B cell (primary cell): ENCODE measurements around the gene GEMIN4. TPM values are rescaled to one million over a fixed set of nuclear protein-coding genes. Genes with fewer than 3 reads are reported as not detected.

Source experiments
- ATAC-seq: fragments of 200-7000 bp; cut with Tn5 transposase; one replicate; pipeline ENCODE4 v1.10.0; 2021; ENCODE audit warnings: low read depth, mild to moderate bottlenecking, moderate number of reproducible peaks, moderate library complexity
- CTCF ChIA-PET: fragments of 350-600 bp; sonication (Branson Sonifier 250); formaldehyde crosslinking; loops from one replicate; lab custom pipeline; 2021; ENCODE audit warnings: antibody characterized with exemption, inconsistent platforms; lab: Charles Lee
- POLR2A ChIA-PET: fragments of 350-600 bp; sonication (Branson Sonifier 250); formaldehyde crosslinking; loops from one replicate; lab custom pipeline; 2021; ENCODE audit warnings: antibody characterized with exemption; lab: Charles Lee
- DNase-seq: peaks from one replicate; pipeline ENCODE4 v3.0.0; 2013
- H2AFZ ChIP-seq: 2 replicates; pipeline ENCODE4 v1.6.1; 2012; ENCODE audit warnings: mild to moderate bottlenecking, low read depth, low read length; ENCODE audit not compliant: insufficient read depth, poor library complexity, severe bottlenecking
- H3K27ac ChIP-seq, 2 donors: 1 replicate in 1 of 2; 2 replicates in 1 of 2; pipeline ENCODE4 v1.5.1; 2012 to 2013; ENCODE audit warnings: low read length in 2 of 2, mild to moderate bottlenecking in 2 of 2, moderate library complexity in 1 of 2
- H3K27me3 ChIP-seq, 4 experiments: fragments of 200-600 bp in 1 of 4; sonication (generic) in 1 of 4; replicated peaks in 1 of 4; 1 replicate in 2 of 4; 2 replicates in 2 of 4; pipeline versions ENCODE4 v1.6.1 to v1.7.0; 2013 to 2016; ENCODE audit warnings: low read length in 3 of 4, mild to moderate bottlenecking in 2 of 4, mixed read lengths in 1 of 4, moderate library complexity in 1 of 4; ENCODE audit not compliant: insufficient read depth in 4 of 4, control insufficient read depth in 3 of 4; ENCODE audit errors: control extremely low read depth in 1 of 4
- H3K36me3 ChIP-seq, 2 experiments: replicated peaks in 1 of 2; 1 replicate in 1 of 2; 2 replicates in 1 of 2; pipeline versions ENCODE4 v1.6.1 to v1.7.1; 2013; ENCODE audit warnings: low read length in 1 of 2; ENCODE audit not compliant: insufficient read depth in 2 of 2, control insufficient read depth in 1 of 2; ENCODE audit errors: control extremely low read depth in 1 of 2, extremely low read depth in 1 of 2
- H3K4me1 ChIP-seq, 2 donors: fragments of 200-600 bp in 1 of 2; sonication (generic) in 1 of 2; 1 replicate in 1 of 2; 2 replicates in 1 of 2; pipeline versions ENCODE4 v1.5.1 to v1.6.1; 2013 to 2017; ENCODE audit warnings: low read length in 2 of 2; ENCODE audit not compliant: control insufficient read depth in 2 of 2, insufficient read depth in 2 of 2
- H3K4me2 ChIP-seq: replicated peaks from 2 replicates; pipeline ENCODE3; 2012; ENCODE audit warnings: mild to moderate bottlenecking, low read depth, low read length; ENCODE audit not compliant: poor library complexity, severe bottlenecking
- H3K4me3 ChIP-seq, 5 experiments: fragments of 200-600 bp in 1 of 5; sonication (generic) in 1 of 5; 1 replicate in 3 of 5; 2 replicates in 2 of 5; pipeline versions ENCODE4 v1.5.1 to v1.7.0; 2011 to 2016; ENCODE audit warnings: low read length in 4 of 5, mild to moderate bottlenecking in 4 of 5, low read depth in 2 of 5, control low read depth in 1 of 5, moderate library complexity in 1 of 5; ENCODE audit not compliant: insufficient read depth in 1 of 5; ENCODE audit errors: control extremely low read depth in 1 of 5, extremely low read depth in 1 of 5
- H3K79me2 ChIP-seq: fragments of 200-600 bp; sonication (generic); one replicate; pipeline ENCODE4 v1.6.0; 2016; ENCODE audit warnings: low read length; ENCODE audit not compliant: control insufficient read depth, insufficient read depth
- H3K9ac ChIP-seq: fragments of 200-600 bp; sonication (generic); 2 replicates; pipeline ENCODE4 v1.6.1; 2017; ENCODE audit warnings: mild to moderate bottlenecking, low read length, moderate library complexity
- H3K9me3 ChIP-seq, 3 donors: one replicate each; pipeline versions ENCODE4 v1.6.1 to v1.7.1; 2013; ENCODE audit warnings: low read length in 2 of 3; ENCODE audit not compliant: control insufficient read depth in 2 of 3, insufficient read depth in 1 of 3; ENCODE audit errors: control extremely low read depth in 1 of 3
- H4K20me1 ChIP-seq: 2 replicates; pipeline ENCODE4 v1.6.0; 2012; ENCODE audit warnings: mild to moderate bottlenecking, low read length; ENCODE audit not compliant: insufficient read depth, control insufficient read depth, poor library complexity, severe bottlenecking
- H3K27ac Mint-ChIP-seq: one replicate; pipeline ENCODE4 v1.8.0; 2021; ENCODE audit warnings: mixed read lengths
- H3K27me3 Mint-ChIP-seq: one replicate; pipeline ENCODE4 v1.8.0; 2021; ENCODE audit warnings: mixed read lengths
- H3K4me1 Mint-ChIP-seq: one replicate; pipeline ENCODE4 v1.8.0; 2021; ENCODE audit warnings: mixed read lengths
- H3K4me3 Mint-ChIP-seq: one replicate; pipeline ENCODE4 v1.8.0; 2021; ENCODE audit warnings: mixed read lengths
- H3K9me3 Mint-ChIP-seq: one replicate; pipeline ENCODE4 v1.8.0; 2022; ENCODE audit warnings: mixed read lengths; ENCODE audit not compliant: insufficient read depth
- CTCF ChIP-seq: fragments of 200-600 bp; IDR thresholded peaks from one replicate; pipeline ENCODE4 v1.8.0; 2022; ENCODE audit warnings: antibody characterized with exemption, mild to moderate bottlenecking
- EZH2 ChIP-seq: IDR thresholded peaks from 2 replicates; pipeline ENCODE4 v1.6.1; 2012; ENCODE audit warnings: borderline replicate concordance, low read depth, mild to moderate bottlenecking, moderate library complexity, low read length; ENCODE audit not compliant: insufficient read depth, poor library complexity, severe bottlenecking
- WGBS: methylation state at CpG from one replicate; pipeline ENCODE4 v1.1.5; 2013; ENCODE audit warnings: missing lambda C conversion rate; ENCODE audit not compliant: insufficient coverage; 5-methylcytosine and 5-hydroxymethylcytosine counted together
- intact Hi-C: fragments of 100-400 bp; cut with micrococcal nuclease; formaldehyde crosslinking; loops from one replicate; pipeline ENCODE4 v1.10.0; 2022
- polyA plus RNA-seq: library from polyadenylated mRNA; depleted of rRNA; stranded (reverse); fragments of >200 nt; gene quantifications from 2 replicates; pipeline ENCODE4 v1.2.3, GENCODE V29; 2012
- total RNA-seq, 2 donors: library from RNA; stranded (reverse); fragments of 120-200 nt in 1 of 2; gene quantifications; 1 replicate in 1 of 2; 2 replicates in 1 of 2; pipeline versions ENCODE4 v1.2.3 to v1.2.4, GENCODE V29; 2013 to 2022

Gene GEMIN4
- total and polyA plus RNA-seq, 2 donors (not counting 1 experiment from before 2014, with no cell fraction given): 25.6 to 26.1 TPM

- 72% methylated on average over 9 of the region's 11 CpGs for WGBS
- DNase-seq: no peak
- H3K27ac ChIP-seq: no peak overlapping the region
- H3K36me3 ChIP-seq: no peaks in the 10 kb centered on the region
- H3K4me1 ChIP-seq: peaks cover 0 to 8% of the 10 kb centered on the region in 2 donors
- ChIA-PET POLR2A (no interaction called here), CTCF (no interaction called here)
- intact Hi-C loops: no loop called here
- no peaks in the 10 kb centered on the region for H3K9me3 ChIP-seq
- H3K4me1 Mint-ChIP-seq: peaks cover 5% of the 10 kb centered on the region
- no peak overlapping the region for H3K4me2 ChIP-seq
- H3K27ac Mint-ChIP-seq: no peak overlapping the region
- H3K27me3 ChIP-seq: no peaks in the 10 kb centered on the region
- no peaks in the 10 kb centered on the region for H3K9me3 Mint-ChIP-seq
- H3K79me2 ChIP-seq: no peaks in the 10 kb centered on the region
- H4K20me1 ChIP-seq: no peaks in the 10 kb centered on the region
- ATAC-seq: no peak
- H3K9ac ChIP-seq: no peak overlapping the region
- no peak overlapping the region for H3K4me3 Mint-ChIP-seq
- H2AFZ ChIP-seq: no peak overlapping the region
- no peak overlapping the region for H3K4me3 ChIP-seq
- no peaks in the 10 kb centered on the region for H3K27me3 Mint-ChIP-seq
- TF ChIP-seq CTCF (no peak), EZH2 (no peak)
These were observed 46.2 kb upstream of the GEMIN4 start for GRCh38 chr17:798246-798645.

DNA sequence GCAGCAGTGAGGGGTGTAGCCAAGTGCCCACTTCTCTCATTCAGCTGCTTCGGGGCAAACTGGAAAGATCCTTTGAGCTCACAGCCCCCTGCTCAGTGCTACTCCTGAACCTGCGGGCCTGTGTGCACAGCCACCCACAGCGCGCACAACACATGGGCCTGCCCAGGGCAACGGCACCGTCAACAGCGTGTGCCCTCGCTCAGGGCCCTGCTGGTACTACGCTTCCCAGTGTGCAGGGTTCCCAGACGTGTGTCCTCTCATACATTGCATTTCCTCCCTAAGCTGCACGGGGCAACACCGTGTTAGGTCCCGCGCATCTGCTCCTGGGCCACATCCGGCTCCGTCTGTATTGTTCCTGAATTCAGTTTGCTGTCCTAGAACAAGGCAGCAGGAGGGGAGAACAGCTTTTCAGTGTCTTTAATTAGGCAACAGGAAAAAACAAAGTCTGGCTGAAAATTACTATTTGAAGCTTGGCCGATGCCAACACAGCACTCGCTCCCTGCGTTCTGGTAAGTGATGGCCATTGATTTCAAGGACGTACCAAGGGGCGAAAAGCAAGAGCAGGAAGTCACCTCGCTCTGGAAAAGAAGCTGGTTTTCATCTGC, 45.3 kb upstream of the GEMIN4 start:
- Histone ChIP-seq H3K4me3 (no peak overlapping the region), H3K79me2 (no peaks in the 10 kb centered on the region), H3K9ac (no peak overlapping the region), H3K27ac (no peak overlapping the region), H3K36me3 (peaks cover 3 to 5% of the 10 kb centered on the region in 2 experiments), H3K4me1 (peaks cover 0 to 8% of the 10 kb centered on the region in 2 donors), H2AFZ (no peak overlapping the region), H3K9me3 (no peaks in the 10 kb centered on the region), H3K27me3 (no peaks in the 10 kb centered on the region), H4K20me1 (no peaks in the 10 kb centered on the region), H3K4me2 (no peak overlapping the region)
- no peaks in the 10 kb centered on the region for H3K27me3 Mint-ChIP-seq
- no peaks in the 10 kb centered on the region for H3K9me3 Mint-ChIP-seq
- ChIA-PET CTCF (interaction anchor here (0.9 to 1.3 kb wide), 3 partner anchors 183 to 259 kb away, joined by 3 to 7 read pairs (median 4); partner anchors contain the start of gene TIMM22), POLR2A (no interaction called here)
- intact Hi-C loops: no loop called here
- H3K4me1 Mint-ChIP-seq: peaks cover 5% of the 10 kb centered on the region
- DNase-seq: no peak
- H3K4me3 Mint-ChIP-seq: no peak overlapping the region
- no peak for TF ChIP-seq CTCF
- TF ChIP-seq EZH2: no peak
- no peak for ATAC-seq
- WGBS: 92% methylated on average over 22 of the region's 22 CpGs
- no peak overlapping the region for H3K27ac Mint-ChIP-seq
